Spleen (tissue), 7 donors: ENCODE measurements around the gene PGLYRP4.

ENCODE experiments used
- POLR2A ChIP-seq, 3 donors: fragments of 450-650 bp; IDR thresholded peaks; one replicate each; pipeline ENCODE4 v1.5.1; 2017; ENCODE audit warnings: antibody characterized with exemption in 3 of 3, mild to moderate bottlenecking in 1 of 3
- POLR2AphosphoS5 ChIP-seq, 3 donors: sonication (generic); formaldehyde crosslinking; IDR thresholded peaks; one replicate each; pipeline ENCODE4 v1.5.1; 2017; ENCODE audit warnings: antibody characterized with exemption in 3 of 3
- TF ChIP-seq, protein P1 (sequence below), 11 experiments: fragments of 200-600 bp in 7 of 11; fragments of 450-650 bp in 4 of 11; sonication (generic) in 4 of 11; IDR thresholded peaks in 8 of 11; conservative IDR thresholded peaks in 3 of 11; 1 replicate in 7 of 11; 2 replicates in 4 of 11; pipeline versions ENCODE4 v1.4.0 to v1.8.0; 2016 to 2021; ENCODE audit warnings: antibody characterized with exemption in 11 of 11, inconsistent platforms in 4 of 11, mild to moderate bottlenecking in 1 of 11
- donor health status: DM: no; HTN: no; CAD: no; lungs with moderate emphysema.
- donor health status: DM: no; HTN: no; CAD: no.
- donor health status: DM: no; HTN: no; CAD: no.

- TF ChIP-seq, protein P1, sequence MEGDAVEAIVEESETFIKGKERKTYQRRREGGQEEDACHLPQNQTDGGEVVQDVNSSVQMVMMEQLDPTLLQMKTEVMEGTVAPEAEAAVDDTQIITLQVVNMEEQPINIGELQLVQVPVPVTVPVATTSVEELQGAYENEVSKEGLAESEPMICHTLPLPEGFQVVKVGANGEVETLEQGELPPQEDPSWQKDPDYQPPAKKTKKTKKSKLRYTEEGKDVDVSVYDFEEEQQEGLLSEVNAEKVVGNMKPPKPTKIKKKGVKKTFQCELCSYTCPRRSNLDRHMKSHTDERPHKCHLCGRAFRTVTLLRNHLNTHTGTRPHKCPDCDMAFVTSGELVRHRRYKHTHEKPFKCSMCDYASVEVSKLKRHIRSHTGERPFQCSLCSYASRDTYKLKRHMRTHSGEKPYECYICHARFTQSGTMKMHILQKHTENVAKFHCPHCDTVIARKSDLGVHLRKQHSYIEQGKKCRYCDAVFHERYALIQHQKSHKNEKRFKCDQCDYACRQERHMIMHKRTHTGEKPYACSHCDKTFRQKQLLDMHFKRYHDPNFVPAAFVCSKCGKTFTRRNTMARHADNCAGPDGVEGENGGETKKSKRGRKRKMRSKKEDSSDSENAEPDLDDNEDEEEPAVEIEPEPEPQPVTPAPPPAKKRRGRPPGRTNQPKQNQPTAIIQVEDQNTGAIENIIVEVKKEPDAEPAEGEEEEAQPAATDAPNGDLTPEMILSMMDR (IDR thresholded peaks at IDR 0.05 in 8 of 11, conservative IDR thresholded peaks at IDR 0.05 in 3 of 11): no peak
- TF ChIP-seq POLR2A (IDR thresholded peaks at IDR 0.05): no peak
- no peak for TF ChIP-seq POLR2AphosphoS5 (IDR thresholded peaks at IDR 0.05)
Observed at GRCh38 chr1:153389401-153389800, 40.8 kb upstream of the PGLYRP4 start.
